Thyroid gland (tissue), 4 donors: ENCODE measurements around the gene SCTR.

ENCODE experiments used
- CTCF ChIP-seq, 6 experiments: fragments of 200-600 bp in 3 of 6; fragments of 450-650 bp in 3 of 6; sonication (generic) in 3 of 6; IDR thresholded peaks; one replicate each; pipeline ENCODE4 v1.5.1; 2016 to 2019; ENCODE audit warnings: antibody characterized with exemption in 6 of 6, mild to moderate bottlenecking in 2 of 6, inconsistent platforms in 1 of 6, moderate library complexity in 1 of 6
- POLR2A ChIP-seq, 2 donors: fragments of 450-650 bp; IDR thresholded peaks; one replicate each; pipeline ENCODE4 v1.6.1; 2017; ENCODE audit warnings: antibody characterized with exemption in 2 of 2, mild to moderate bottlenecking in 2 of 2, moderate library complexity in 1 of 2

DNA sequence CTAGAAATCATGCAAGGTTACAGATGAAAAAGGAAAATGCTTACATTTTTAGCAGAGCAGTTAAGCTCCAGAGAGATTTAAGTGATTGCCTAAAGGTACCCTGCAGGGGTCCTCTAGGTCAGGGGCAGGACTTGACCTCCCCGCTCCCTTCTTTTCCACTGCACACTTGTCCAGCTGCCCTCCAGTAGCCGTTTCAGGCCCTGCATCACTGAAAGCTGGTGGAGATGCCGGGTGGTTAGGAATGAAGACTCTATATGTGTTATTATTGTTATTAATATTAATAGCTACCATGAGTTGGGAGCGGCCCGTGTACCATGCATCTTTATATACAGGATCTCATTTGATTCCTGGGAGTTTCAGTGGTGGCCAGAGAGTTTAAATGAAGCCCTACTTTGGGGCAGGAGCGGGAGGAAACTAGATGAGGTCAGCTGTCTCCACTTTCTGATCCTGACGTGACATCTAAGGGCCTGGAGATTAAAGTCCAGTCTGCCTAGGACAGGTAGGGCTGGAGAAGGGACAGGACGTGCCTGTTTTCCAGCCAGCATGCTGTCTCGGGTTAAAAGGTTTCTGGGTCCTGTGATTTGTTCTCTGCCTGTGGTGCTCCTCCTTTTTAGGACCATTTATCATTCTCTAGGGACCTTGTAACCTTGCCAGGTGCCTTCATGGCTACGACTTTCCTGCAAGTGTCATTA is 90.5 kb downstream of the SCTR start:
- no peak for TF ChIP-seq CTCF (IDR thresholded peaks at IDR 0.05)
- no peak for TF ChIP-seq POLR2A (IDR thresholded peaks at IDR 0.05)
